Transverse colon (tissue), 4 donors: ENCODE measurements around the gene CLIC4. TPM values are rescaled to one million over a fixed set of nuclear protein-coding genes. Genes with fewer than 3 reads are reported as not detected.

Experiments used
- DNase-seq: peaks from one replicate; pipeline ENCODE4 v3.0.0-alpha.2; 2019
- H3K27ac ChIP-seq, 4 donors: fragments of 200-600 bp; sonication (generic); 2 replicates each; pipeline ENCODE4 v1.5.1; 2016 to 2018; ENCODE audit warnings: inconsistent platforms in 4 of 4
- H3K27me3 ChIP-seq: fragments of 200-600 bp; sonication (generic); 2 replicates; pipeline ENCODE4 v1.5.1; 2017; ENCODE audit warnings: inconsistent platforms
- H3K36me3 ChIP-seq, 4 donors: fragments of 200-600 bp; sonication (generic); 2 replicates each; pipeline ENCODE4 v1.5.1; 2017 to 2019; ENCODE audit warnings: inconsistent platforms in 4 of 4
- H3K4me1 ChIP-seq, 4 donors: fragments of 200-600 bp; sonication (generic); 2 replicates each; pipeline ENCODE4 v1.5.1; 2017 to 2020; ENCODE audit warnings: inconsistent platforms in 4 of 4
- H3K4me3 ChIP-seq, 4 donors: fragments of 200-600 bp; sonication (generic); 1 replicate in 1 of 4; 2 replicates in 3 of 4; pipeline versions ENCODE4 v1.5.1 to v1.6.1; 2017 to 2019; ENCODE audit warnings: inconsistent platforms in 4 of 4
- H3K9me3 ChIP-seq, 2 donors: fragments of 200-600 bp; sonication (generic); 2 replicates each; pipeline ENCODE4 v1.5.1; 2017 to 2019; ENCODE audit warnings: inconsistent platforms in 2 of 2
- CTCF ChIP-seq, 5 experiments: fragments of 200-600 bp in 3 of 5; fragments of 450-650 bp in 2 of 5; sonication (generic) in 3 of 5; IDR thresholded peaks; 1 replicate in 2 of 5; 2 replicates in 3 of 5; pipeline ENCODE4 v1.5.1; 2016 to 2017; ENCODE audit warnings: antibody characterized with exemption in 5 of 5, inconsistent platforms in 3 of 5, mild to moderate bottlenecking in 2 of 5, moderate library complexity in 1 of 5
- EP300 ChIP-seq: sonication (generic); formaldehyde crosslinking; IDR thresholded peaks from one replicate; pipeline ENCODE4 v1.6.1; 2017; ENCODE audit warnings: antibody characterized with exemption, low read depth
- POLR2A ChIP-seq: fragments of 450-650 bp; IDR thresholded peaks from one replicate; pipeline ENCODE4 v1.6.1; 2016; ENCODE audit warnings: antibody characterized with exemption, mild to moderate bottlenecking, moderate library complexity
- POLR2AphosphoS5 ChIP-seq, 3 donors: sonication (generic); formaldehyde crosslinking; IDR thresholded peaks; one replicate each; pipeline ENCODE4 v1.6.1; 2016; ENCODE audit warnings: antibody characterized with exemption in 3 of 3
- WGBS, 2 donors: methylation state at CpG; one replicate each; pipeline ENCODE4 v1.1.5; 2018; ENCODE audit warnings: low coverage in 1 of 2; 5-methylcytosine and 5-hydroxymethylcytosine counted together
- in situ Hi-C, 4 donors: fragments of 200-750 bp; cut with MboI; loops; one replicate each; pipeline versions ENCODE4 v1.15.0 to v1.15.1; 2017; ENCODE audit warnings: low sequenced_read_pairs in 3 of 4, low pct_ligation_motif_present in 1 of 4, low pct_unique_long_range_greater_than_20kb in 1 of 4
- intact Hi-C: fragments of 100-400 bp; cut with DNase I; formaldehyde crosslinking; loops from one replicate; pipeline ENCODE4 v1.15.1; 2023; ENCODE audit warnings: low total_unique reads
- total RNA-seq, 4 donors: library from RNA; depleted of rRNA; stranded (reverse); fragments of >200 nt; gene quantifications; one replicate each; pipeline ENCODE4 v1.1.0, GENCODE V29; 2016

Gene CLIC4
- total RNA-seq, 4 donors from 2014 or later = 52.4 to 107 (median 65.0) TPM

GRCh38 chr1:24870551-24871195, 125.4 kb downstream of the CLIC4 start:
- peaks cover 0 to 3% (median 0%) of the 10 kb centered on the region in 4 donors for H3K4me1 ChIP-seq
- DNase-seq = no peak
- no peak overlapping the region for H3K4me3 ChIP-seq
- 73% methylated on average over 18 of the region's 20 CpGs; no CpG with 5 or more reads in 1 of the 2 donors for WGBS, 2 donors
- H3K27me3 ChIP-seq = peaks cover 7% of the 10 kb centered on the region
- no peaks in the 10 kb centered on the region for H3K36me3 ChIP-seq
- no peak overlapping the region for H3K27ac ChIP-seq
- no peak for TF ChIP-seq POLR2AphosphoS5 (IDR thresholded peaks at IDR 0.05)
- TF ChIP-seq CTCF (IDR thresholded peaks at IDR 0.05) = no peak
- TF ChIP-seq EP300 = no peak
- TF ChIP-seq POLR2A = no peak
- in situ Hi-C loops = no loop called here
- intact Hi-C loops = no loop called here
- no peaks in the 10 kb centered on the region for H3K9me3 ChIP-seq

GRCh38 chr1:24871306-24871901, 126.2 kb downstream of the CLIC4 start:
- Histone ChIP-seq H3K4me3 (no peak overlapping the region), H3K36me3 (no peaks in the 10 kb centered on the region), H3K4me1 (peaks cover 0 to 3% (median 0%) of the 10 kb centered on the region in 4 donors), H3K27me3 (peaks cover 4% of the 10 kb centered on the region), H3K27ac (no peak overlapping the region), H3K9me3 (no peaks in the 10 kb centered on the region)
- intact Hi-C loops (no loop called here), in situ Hi-C loops (no loop called here)
- 80 to 90% methylated on average over 1 to 11 of the region's 11 CpGs for WGBS, 2 donors
- no peak for DNase-seq
- no peak for TF ChIP-seq EP300
- TF ChIP-seq POLR2A = no peak

GRCh38 chr1:24872061-24872850, 127.0 kb downstream of the CLIC4 start:
- no peak for DNase-seq
- 78% methylated on average over 19 of the region's 19 CpGs; no CpG with 5 or more reads in 1 of the 2 donors for WGBS, 2 donors
- Histone ChIP-seq H3K27ac (no peak overlapping the region), H3K36me3 (no peaks in the 10 kb centered on the region), H3K27me3 (peaks cover 4% of the 10 kb centered on the region), H3K9me3 (no peaks in the 10 kb centered on the region), H3K4me1 (peaks cover 0 to 3% (median 0%) of the 10 kb centered on the region in 4 donors), H3K4me3 (no peak overlapping the region)
- in situ Hi-C loops (no loop called here), intact Hi-C loops (no loop called here)
- TF ChIP-seq CTCF (IDR thresholded peaks at IDR 0.05) (no peak), POLR2AphosphoS5 (IDR thresholded peaks at IDR 0.05) (no peak), EP300 (no peak), POLR2A (no peak)

- Histone ChIP-seq H3K36me3 (no peaks in the 10 kb centered on the region), H3K27ac (no peak overlapping the region), H3K27me3 (peaks cover 4% of the 10 kb centered on the region), H3K9me3 (no peaks in the 10 kb centered on the region), H3K4me1 (peaks cover 0 to 3% (median 0%) of the 10 kb centered on the region in 4 donors), H3K4me3 (no peak overlapping the region)
- 57 to 96% methylated on average over 1 of the region's 1 CpG for WGBS, 2 donors
- intact Hi-C loops (no loop called here), in situ Hi-C loops (no loop called here)
- TF ChIP-seq EP300 = no peak
- no peak for DNase-seq
These were observed 127.9 kb downstream of the CLIC4 start for GRCh38 chr1:24873148-24873547.

GRCh38 chr1:24874056-24874455, 128.8 kb downstream of the CLIC4 start:
- no peak overlapping the region for H3K27ac ChIP-seq
- H3K27me3 ChIP-seq = peaks cover 4% of the 10 kb centered on the region
- peaks cover 0 to 3% (median 0%) of the 10 kb centered on the region in 4 donors for H3K4me1 ChIP-seq
- no peak for DNase-seq
- H3K9me3 ChIP-seq = no peaks in the 10 kb centered on the region
- TF ChIP-seq CTCF (IDR thresholded peaks at IDR 0.05) = no peak
- no peak for TF ChIP-seq EP300
- no peak for TF ChIP-seq POLR2AphosphoS5 (IDR thresholded peaks at IDR 0.05)
- TF ChIP-seq POLR2A = no peak
- in situ Hi-C loops (no loop called here), intact Hi-C loops (no loop called here)
- no peak overlapping the region for H3K4me3 ChIP-seq
- H3K36me3 ChIP-seq = no peaks in the 10 kb centered on the region
- WGBS, 2 donors = 84 to 87% methylated on average over 5 to 7 of the region's 7 CpGs
